GM18907 (cell line): ENCODE measurements around the gene RIBC1.
"Not testable (repeated sequence)": the region's sequence is repeated elsewhere in the genome, so short reads cannot be mapped to it uniquely, and the experiment has no call there.

ENCODE experiments used
- ATAC-seq: cut with Tn5 transposase; IDR thresholded peaks from one replicate; pipeline ENCODE4 v1.9.1; 2021; ENCODE audit warnings: mild to moderate bottlenecking, moderate library complexity; ENCODE audit not compliant: unreplicated experiment

The RIBC1 gene

DNA sequence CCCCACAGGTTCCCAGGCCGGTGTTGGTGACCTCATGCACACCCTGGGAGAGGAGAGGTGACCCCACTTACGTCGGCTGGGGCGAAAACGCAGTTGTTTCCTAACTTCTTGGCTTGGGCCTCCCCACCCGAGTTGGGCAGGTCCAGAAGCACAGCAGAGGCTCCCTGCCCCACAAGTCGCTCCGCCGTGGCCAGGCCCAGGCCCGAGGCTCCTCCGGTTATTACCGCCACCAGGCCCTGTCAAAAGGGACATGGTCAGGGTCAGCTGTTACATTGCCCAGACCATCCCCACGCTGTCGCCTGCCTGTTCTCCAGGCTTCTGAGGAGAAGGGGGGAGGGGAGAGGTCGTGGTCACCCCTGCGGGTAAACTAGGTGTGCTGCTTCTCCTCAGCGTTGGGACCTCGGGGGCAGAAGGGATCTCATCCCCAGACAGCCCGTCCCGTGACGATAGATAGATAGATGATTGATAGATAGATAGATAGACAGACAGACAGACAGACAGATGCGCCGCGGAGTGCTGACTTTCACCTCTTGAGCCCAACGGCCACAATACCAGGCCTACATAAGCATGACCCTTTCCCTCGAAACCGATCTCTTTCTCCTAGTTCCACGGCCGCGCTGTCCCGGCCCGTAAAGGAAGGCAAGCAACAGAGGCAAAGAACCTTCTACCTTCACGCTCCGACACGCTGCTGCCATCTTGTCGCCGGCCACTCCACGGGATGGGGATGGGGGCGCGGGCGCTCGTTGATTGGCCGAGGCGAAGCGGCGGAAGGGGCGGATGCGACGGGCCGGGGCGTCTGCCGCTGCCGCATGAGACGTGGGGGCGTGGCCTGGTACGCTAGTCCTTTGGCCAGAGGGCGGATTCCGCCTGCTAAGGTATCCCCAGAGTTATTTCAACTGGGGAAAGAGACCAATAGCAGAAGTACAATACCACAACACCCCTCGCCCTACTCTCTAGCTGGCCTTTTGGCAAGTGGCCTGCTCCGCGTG, 11.3 kb downstream of the RIBC1 start, which contains the start of gene HSD17B10:
TSS of gene HSD17B10 (minus strand) at position 720 of the 989 bp plus-strand sequence. CDS start at position 695, 25 bp downstream.
- ATAC-seq, result peak; percentile 84

DNA sequence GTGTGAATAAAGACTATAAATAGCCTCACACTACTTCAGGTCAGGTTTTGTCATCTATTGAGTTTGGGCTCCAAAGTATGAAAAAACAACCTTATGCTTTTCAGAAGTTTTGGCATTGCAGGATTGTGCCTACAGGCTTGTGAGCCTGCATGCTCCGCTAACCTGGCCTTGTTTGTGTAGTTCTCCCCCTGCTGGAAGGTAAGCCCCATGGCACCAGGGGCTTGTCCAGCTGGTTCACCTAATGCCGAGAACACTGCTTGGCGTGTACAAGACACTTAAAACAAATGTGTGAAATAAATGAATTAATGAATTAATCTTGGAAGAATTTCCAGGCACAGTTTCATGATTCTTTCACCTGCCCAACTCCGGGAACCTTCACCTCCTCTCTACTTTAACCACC, 13.3 kb downstream of the RIBC1 start:
- ATAC-seq, result peak; percentile 77

- ATAC-seq, result no peak
These were observed 14.5 kb downstream of the RIBC1 start for GRCh38 chrX:53437206-53437605.

GRCh38 chrX:53438174-53438831, 15.6 kb downstream of the RIBC1 start:
- ATAC-seq, result no peak

DNA sequence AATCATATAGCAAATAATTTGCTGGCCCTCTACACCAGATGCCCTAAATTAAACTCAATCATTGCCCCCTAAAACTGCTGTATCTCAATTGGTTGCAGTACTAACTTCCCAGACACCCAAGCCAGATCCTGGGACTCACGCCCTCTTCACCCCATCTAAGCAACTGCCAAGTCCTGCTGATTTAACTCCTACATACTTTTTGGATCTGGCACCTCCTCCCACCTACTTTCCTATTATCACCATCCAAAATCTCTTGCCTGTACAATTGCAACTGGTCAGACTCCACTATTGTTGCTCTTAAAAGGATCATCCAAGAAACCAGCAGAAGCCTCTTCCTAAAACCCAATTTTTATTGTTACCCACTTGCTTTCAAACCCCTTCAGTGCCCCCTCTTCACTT, 16.2 kb downstream of the RIBC1 start:
- no peak for ATAC-seq

DNA sequence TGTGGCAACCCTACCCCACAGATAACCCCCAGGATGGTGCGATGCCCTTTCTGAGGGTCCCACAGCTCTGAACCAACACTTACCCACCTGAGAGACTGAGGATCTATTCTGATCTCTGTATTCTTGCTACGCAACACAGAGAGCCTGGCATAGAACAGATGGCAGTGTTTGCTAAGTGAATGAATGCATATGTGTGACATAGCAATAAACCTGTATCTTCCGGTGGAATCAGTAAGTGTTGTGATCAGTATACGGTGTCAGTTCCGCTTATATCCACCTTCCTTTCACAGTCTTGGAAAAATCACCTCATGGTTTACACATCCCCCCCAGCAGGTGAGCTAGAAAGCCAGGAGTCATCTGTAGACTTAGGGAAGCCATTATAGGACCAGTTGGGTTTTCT, 17.4 kb downstream of the RIBC1 start:
- no peak for ATAC-seq

DNA sequence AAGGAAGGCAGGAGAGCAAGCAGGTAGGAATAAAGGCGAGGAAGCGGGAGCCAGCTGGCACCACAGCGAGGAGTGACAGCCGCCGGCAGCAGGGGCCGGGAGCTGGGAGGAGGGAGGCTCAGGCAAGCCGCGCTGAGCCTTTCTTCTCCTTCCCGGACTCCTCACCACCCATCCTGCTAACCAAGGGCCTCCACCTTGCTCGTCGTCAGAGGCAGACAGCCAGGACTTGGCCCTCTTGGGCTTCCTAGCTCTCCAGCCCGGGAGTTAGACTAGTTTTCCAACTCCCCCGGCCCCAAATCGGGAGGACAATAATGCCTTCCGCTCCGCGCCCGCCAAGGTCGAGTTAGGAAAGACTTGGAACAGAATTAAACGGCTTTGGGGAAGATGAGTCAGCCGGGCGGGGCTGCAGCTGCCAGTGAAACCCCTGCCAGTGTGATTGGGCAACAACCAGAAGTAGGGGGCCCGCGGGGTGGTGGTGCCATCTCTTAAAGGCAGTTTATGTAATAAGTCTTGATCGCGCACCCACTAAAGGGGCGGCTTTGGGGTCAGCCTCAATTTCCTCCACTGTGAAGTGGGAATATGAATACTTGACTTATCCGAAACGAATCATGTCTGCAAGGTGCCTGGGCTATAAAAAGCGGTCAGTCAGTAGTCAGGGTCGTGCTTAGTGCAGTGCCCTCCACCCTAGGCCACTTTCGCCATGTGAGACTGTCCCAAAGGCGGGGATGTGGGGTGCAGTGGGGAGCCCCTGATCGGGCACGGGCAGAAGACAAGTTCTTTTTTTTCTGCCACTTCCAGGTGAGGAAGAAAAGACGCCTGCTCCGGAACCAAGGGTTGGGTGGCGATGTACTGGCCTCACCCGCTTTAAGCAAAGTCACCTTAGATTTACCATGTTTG, 18.2 kb downstream of the RIBC1 start:
- ATAC-seq, result peak; percentile 6

DNA sequence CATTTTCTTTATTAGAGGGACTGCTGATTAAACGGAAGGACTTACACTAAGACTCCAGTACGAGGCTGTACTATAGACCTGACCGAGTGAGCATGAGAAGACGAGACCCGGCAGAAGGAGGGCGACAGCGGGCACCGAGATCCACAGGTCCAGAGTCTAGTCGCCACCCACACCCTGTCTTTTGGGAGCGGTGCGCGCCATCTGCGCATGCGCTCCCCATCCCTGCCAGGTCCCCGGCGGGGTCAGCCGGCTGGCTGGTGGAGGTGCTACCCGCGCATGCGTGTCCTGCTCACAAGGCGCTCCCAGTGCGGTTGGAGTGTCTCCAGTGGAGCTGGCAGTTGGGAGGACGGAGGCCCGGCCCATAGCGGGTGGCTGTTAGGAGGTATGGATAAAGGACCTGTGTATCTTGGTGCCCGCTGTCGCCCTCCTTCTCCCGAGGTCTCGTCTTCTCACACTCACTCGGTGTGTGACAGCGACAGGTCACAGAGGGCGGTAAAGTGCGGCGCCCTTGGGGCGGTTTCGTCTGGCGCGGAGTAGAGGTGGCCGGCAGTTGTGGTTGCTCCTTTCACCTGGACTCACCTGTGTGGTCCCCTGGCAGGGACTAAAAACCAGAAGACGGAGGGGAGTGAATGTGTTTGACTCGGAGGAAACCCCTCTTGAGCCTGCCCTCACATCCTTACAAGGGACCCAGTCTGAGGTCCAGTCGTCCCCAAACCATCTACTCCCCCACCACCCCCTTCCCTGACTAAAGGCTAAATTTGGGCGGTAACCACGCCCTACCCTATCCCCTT, 19.1 kb downstream of the RIBC1 start:
- peak; percentile 75 for ATAC-seq

GRCh38 chrX:53442322-53442631, 19.6 kb downstream of the RIBC1 start:
- ATAC-seq, result no peak

- ATAC-seq, result no peak
These were observed 23.3 kb downstream of the RIBC1 start for GRCh38 chrX:53445977-53446376.

- ATAC-seq, result no peak
These were observed 24.8 kb downstream of the RIBC1 start for GRCh38 chrX:53447441-53447840.

DNA sequence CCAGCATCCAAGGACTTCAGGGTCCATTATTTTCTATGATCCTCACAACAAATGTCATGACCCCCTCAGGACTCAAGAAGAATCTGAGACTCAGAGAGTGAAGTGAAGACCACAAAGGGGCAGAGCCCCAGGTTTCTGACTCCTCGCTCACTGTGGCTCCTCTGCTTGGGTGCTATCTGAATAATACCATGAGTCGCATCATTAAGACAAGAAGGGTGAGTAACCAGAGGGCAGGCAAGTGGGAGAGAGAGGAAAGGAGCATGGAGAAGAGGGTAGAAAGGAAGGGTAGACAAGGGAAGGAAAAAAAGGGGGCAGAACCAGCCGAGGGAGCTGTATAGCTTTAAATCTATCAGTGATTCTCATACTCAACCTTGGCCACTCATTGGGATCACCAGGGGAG, 27.0 kb downstream of the RIBC1 start:
- no peak for ATAC-seq

DNA sequence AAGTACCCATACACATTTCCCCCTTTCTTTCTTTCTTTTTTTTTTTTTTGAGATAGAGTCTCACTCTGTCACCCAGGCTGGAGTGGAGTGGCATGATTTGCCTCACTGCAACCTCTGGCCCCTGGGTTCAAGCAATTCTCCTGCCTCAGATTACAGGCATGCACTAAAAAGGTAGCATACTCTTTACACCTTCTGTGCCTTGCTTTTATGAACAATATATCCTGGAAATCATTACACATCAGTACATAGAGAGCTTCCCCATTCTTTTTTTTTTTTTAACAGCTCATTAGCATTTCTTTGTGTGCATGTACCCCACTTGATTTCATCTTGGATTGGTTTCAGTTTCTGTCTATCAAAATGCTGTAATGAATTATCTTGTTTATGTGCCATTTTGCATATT, 30.1 kb downstream of the RIBC1 start:
- no peak for ATAC-seq

DNA sequence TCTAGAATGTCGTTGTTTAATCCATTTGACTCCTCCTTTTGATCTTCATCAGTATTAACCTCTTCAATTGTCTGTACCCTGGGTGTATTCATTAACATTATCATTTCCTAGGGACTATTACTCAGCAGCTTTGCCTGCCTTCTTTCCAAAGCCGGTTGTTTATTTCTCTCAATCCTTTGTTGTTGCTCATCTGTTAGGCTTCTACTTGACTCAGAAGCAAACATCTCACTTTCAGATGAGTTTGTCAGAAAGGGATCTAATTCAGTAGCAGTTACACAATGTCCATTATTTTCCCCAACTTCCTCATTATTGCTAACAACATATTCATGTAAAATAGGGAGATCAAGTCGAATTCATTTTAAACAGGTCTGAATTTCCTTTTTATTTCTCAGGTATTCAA, 33.6 kb downstream of the RIBC1 start:
- no peak for ATAC-seq

- ATAC-seq, result no peak
These were observed 35.4 kb downstream of the RIBC1 start for GRCh38 chrX:53458082-53458481.

GRCh38 chrX:53468659-53469058, 46.0 kb downstream of the RIBC1 start:
- ATAC-seq, result not testable (repeated sequence)

DNA sequence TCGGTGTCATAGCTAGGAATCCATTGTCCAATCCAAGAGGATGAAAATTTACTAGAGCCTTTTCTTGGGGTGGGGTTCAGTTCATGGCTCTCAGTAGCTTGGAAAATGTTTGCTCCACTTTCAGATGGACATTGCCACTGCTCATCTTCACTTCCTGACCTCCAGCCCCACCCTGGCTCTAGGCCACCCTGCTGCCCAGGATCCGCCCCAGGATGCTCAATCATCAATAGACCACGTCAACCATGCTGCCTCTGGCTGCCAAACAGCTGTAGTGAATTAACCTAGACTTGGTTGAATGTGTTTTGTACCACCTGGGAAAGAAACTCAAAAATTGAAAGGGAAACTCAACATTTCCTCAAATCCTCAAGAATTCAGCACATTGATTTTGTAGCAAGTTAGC, 48.7 kb downstream of the RIBC1 start:
- no peak for ATAC-seq

DNA sequence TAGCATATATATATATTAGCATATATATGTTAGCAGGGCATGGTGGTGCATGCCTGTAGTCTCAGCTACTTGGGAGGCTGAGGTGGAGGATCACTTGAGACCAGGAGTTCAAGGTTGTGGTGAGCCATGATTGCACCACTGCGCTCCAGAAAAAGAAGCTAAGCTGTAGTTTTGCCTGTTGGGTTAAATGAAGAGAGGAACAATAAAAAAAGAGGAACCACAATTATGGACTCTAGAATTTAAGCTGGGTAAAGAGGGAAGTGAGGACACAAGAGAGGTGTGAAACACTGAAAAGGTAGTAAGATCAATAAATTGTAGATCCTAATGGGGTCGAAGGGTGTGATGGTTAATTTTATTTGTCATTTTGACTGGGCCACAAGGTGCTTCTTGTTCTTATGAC, 52.0 kb downstream of the RIBC1 start:
- ATAC-seq, result no peak

DNA sequence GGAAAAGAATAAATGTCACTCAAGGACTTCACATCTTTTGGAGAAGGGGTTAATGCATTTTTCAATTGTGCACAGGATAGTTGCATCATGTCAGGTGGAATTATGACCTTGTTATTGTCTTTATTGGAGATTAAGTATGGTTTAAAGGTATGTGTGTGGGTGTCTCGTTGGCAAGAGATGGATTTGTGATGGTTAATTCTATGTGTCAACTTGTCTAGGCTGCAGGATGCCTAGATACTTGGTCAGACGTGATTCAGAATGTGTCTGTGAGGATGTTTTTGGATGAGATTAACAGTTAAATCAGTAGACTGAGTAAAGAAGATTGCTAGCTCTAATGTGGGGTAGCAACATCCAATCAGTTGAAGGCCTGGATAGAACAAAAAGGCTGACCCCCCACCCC, 53.7 kb downstream of the RIBC1 start:
- no peak for ATAC-seq

DNA sequence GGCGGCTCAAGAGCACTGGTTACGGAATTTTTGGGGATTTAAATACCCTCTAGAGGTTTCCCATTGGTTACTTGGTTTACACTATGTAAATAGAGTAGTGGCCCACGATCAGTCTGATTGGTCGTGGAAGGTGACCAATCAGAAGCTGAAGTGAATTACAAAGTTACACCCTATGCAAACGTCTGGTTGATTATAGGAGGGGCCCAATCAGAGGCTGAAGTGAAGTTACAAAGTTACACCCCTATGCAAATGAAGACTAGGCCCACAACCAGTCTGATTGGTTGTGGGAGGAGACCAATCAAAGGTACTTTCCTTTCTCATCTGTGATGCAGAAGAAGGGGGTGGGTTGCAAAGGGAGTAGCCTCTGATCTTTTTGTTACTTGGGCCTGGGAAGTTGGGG, 56.6 kb downstream of the RIBC1 start:
- ATAC-seq, result no peak
